Retinal pigment epithelial cell (primary cell): ENCODE measurements around the gene APC2.

Source experiments
- DNase-seq: peaks from one replicate; pipeline ENCODE4 v3.0.0-alpha.2; 2010; ENCODE audit warnings: low read depth
- H3K4me3 ChIP-seq: 2 replicates; pipeline ENCODE4 v1.5.1; 2011; ENCODE audit warnings: mild to moderate bottlenecking, low read length, control low read depth, moderate library complexity
- CTCF ChIP-seq: conservative IDR thresholded peaks from 2 replicates; pipeline ENCODE4 v1.5.1; 2011; ENCODE audit warnings: low read depth, low read length, control low read depth, inconsistent platforms

Gene APC2

GRCh38 chr19:1411255-1412191 lies 38.4 kb upstream of the APC2 start:
- TF ChIP-seq CTCF: no peak
- no peak overlapping the region for H3K4me3 ChIP-seq
- peak; percentile 37 for DNase-seq

GRCh38 chr19:1412323-1412923 lies 37.5 kb upstream of the APC2 start:
- H3K4me3 ChIP-seq: no peak overlapping the region
- TF ChIP-seq CTCF: no peak
- DNase-seq: no peak

GRCh38 chr19:1412995-1413800 lies 36.7 kb upstream of the APC2 start:
- no peak for DNase-seq
- H3K4me3 ChIP-seq: no peak overlapping the region
- no peak for TF ChIP-seq CTCF

GRCh38 chr19:1416014-1416841 lies 33.7 kb upstream of the APC2 start:
- no peak for TF ChIP-seq CTCF
- no peak overlapping the region for H3K4me3 ChIP-seq
- DNase-seq: no peak

GRCh38 chr19:1417145-1417544 lies 32.8 kb upstream of the APC2 start:
- DNase-seq: peak; percentile 88
- H3K4me3 ChIP-seq: no peak overlapping the region

More at GRCh38 chr19:1417145-1417544, 32.8 kb upstream of the APC2 start:
- TF ChIP-seq CTCF: no peak
